GM15510 (cell line): ENCODE data around the gene ZMYND19.

ENCODE experiments used
- POLR2A ChIP-seq: IDR thresholded peaks from 3 replicates; pipeline ENCODE4 v1.6.1; 2011; ENCODE audit warnings: borderline replicate concordance; ENCODE audit not compliant: insufficient read length; ENCODE audit errors: extremely low read depth

ZMYND19 gene

DNA sequence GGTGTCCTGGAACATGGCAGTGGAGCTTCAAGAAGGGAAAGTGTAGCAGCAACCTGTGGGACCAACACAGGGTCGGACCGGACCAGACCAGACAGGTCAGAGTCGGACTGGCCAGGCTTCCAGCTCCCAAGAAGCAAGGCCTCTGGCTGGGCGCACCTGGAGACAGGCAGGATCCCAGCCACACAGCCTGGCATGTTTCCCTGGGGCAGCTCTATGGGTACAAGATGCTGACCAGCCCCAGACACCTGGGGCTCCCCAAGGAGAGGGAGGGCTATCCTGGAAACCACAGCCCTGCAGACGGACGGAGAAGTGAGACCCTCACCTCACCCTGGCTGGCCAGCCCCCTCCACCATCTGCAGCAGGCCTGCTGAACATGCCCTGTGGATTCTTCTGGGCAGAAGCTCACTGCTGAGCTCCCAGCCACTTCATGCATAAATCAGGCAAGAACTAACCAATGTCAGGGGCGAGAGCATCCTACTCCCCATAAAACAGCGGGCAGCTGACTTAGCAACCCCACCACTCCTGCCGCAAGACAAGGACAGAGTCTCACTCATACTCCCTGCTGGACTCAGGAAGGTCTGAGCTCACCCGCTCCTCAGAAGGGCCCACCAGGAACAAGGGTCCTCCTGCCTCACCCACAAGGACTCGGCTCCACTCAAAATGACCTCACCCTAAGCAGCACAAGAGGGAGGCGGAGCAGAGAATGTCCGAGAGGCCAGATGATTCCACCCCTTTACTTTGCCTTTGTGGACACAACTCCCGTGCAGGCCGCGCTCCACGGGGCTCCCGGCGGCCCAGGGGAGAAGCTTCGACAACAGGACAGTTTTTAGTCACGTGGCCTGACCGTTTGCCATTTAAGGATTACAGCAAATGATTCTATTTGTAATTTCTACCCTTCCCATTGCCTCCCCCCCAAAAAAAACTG, 8.7 kb downstream of the ZMYND19 start:
- TF ChIP-seq POLR2A = no peak

- TF ChIP-seq POLR2A = no peak
Observed at GRCh38 chr9:137580954-137581322, 9.4 kb downstream of the ZMYND19 start.

- no peak for TF ChIP-seq POLR2A
Observed at GRCh38 chr9:137580209-137580953, 9.9 kb downstream of the ZMYND19 start.

DNA sequence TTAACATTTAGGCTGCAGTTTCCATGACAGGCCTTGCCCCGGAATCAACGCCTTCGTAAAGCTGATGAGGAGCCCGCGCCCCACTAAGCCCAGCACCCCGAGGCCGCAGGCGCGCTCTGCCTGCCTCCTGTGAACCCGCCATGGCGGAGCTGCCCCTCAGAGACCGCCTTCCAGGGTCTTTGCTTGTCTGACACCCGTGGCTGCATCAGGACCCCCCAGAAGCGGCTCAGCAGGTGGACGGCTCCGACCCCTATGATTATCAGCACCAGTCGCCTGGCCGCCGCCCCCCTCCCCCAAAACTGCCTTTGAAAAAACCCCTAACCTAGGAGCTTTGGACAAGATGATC, 11.1 kb downstream of the ZMYND19 start:
- TF ChIP-seq POLR2A = no peak

- peak; percentile 88 for TF ChIP-seq POLR2A
Observed at GRCh38 chr9:137578518-137579258, 11.6 kb downstream of the ZMYND19 start, which contains the start of gene DPH7. TSS of gene DPH7 (minus strand) at chr9:137578925. CDS start at chr9:137578777, 148 bp downstream.

- TF ChIP-seq POLR2A = no peak
Observed at GRCh38 chr9:137575716-137576411, 14.4 kb downstream of the ZMYND19 start.

DNA sequence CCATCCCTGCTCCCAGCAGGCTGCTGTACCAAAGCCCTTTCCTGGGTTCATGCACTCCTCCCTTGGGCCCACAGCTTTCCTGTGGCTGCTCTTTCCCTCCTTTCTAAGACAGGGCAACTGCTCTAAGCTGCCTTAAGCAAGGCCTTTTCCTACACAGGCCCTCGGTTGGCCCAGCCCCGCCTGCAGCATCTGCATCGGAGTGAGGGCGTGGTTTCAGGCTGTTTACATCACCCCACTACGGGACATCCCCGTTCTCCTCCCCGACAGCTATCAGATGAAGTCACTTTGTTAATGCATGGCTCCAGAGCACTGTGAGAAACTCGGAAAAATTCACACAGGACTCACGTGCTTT, 15.0 kb downstream of the ZMYND19 start:
- no peak for TF ChIP-seq POLR2A

- no peak for TF ChIP-seq POLR2A
Observed at GRCh38 chr9:137574192-137574591, 16.1 kb downstream of the ZMYND19 start.

GRCh38 chr9:137570566-137570965, 19.7 kb downstream of the ZMYND19 start:
- no peak for TF ChIP-seq POLR2A

DNA sequence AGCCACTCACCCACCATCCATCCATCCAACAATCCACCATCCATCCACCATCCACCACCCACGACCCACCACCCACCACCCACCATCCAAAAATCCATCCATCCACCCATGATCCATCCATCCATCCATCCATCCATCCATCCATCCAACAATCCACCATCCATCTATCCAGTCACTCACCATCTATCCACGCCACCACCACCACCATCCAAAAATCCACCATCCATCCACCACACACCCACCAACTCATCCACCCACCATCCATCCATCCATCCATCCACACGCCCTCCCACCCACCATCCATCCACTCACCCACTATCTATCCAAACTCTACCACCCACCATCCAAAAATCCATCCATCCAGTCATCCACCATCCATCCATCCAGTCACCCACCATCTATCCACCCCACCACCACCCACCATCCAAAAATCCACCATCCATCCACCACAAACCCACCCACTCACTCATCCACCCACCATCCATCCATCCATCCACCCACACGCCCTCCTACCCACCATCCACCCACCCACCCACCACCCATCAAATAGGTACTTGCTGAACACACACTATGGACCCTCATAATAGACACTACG, 20.6 kb downstream of the ZMYND19 start:
- no peak for TF ChIP-seq POLR2A

DNA sequence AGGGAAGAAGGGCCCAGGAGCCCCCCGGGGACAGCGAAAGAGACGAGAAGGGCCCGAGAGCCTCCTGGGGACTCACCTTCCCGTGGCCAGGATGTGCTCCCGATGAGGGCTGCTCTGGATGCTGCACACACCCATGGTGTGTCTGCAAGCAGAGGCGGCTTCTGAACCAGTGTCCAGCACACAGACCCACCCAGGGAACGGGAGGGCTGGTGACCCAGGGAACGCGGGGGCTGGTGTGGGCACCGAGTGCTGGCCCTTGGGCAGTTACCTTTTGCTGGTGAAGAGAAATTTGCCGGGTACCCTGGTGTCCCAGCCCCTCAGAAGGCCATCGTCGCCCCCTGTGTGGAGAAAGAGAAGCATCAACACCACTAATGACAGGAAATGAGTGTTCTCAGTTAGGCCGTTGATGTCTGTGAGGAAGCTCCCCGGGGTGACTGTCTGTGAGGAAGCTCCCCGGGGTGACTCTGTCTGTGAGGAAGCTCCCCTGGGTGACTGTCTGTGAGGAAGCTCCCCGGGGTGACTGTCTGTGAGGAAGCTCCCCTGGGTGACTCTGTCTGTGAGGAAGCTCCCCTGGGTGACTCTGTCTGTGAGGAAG, 25.4 kb downstream of the ZMYND19 start:
- TF ChIP-seq POLR2A = no peak

DNA sequence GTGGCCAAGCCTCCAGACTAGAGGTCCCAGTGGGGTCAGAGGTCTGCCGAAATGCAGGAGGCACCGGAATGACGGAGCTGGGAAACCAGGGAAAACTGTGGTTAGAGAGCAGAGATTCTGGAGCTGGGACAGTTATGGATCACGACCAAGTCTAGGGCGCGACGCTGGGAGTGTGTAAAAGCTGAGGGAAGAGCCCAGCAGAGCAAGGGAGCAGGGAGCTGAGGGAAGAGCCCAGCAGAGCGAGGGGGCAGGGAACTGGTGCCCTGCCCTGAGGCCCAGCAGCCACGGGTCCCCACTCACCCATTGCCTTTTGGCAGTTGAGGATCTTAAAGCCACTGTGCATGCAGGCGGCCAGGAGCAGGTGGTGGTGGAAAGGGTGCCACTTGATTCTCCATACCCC, 26.2 kb downstream of the ZMYND19 start:
- no peak for TF ChIP-seq POLR2A

DNA sequence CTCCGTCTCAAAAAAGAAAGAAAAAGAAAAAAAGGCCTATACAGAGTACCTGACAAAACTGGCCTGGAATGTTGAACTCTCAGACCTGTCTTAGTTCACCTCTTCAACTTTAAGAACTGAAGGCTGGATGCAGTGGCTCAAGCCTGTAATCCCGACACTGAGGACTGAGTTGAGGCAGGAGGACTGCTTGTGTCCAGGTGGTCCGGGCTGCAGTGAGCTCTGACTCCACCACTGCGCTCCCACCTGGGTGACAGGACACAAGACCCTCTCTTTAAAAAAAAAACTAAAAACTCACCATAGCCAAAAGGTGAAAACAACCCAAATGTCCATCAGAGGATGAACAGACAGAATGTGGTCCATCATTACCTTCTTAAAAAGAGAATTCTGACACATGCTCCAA, 32.2 kb downstream of the ZMYND19 start:
- no peak for TF ChIP-seq POLR2A
